ENCODE measurements around the gene EHBP1L1. TPM values are rescaled to one million over a fixed set of nuclear protein-coding genes. Genes with fewer than 3 reads are reported as not detected.

Gene EHBP1L1
- total RNA-seq, 1 donor from 2014 or later: 4.7 TPM

DNA sequence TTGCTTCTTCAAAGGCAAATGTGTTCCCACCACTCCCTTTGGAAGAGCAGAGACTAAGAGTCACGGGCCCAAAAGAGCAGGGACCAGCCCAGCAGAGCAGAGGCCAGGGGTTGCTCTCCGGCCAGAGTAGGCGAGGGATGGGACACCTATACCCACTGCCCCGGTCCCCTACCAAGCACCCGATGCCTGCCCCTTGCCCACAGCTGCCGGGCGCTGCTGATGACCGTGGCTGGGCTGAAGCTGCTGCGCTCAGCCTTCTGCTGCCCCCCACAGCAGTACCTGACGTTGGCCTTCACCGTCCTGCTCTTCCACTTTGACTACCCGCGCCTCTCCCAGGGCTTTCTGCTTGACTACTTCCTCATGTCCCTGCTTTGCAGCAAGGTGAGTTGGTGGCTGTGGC is 51.3 kb downstream of the EHBP1L1 start:
- Mint-ChIP-seq H3K4me1 (ENCODE audit: unreplicated experiment) (no peaks in the 10 kb centered on the region), H3K36me3 (ENCODE audit: low read depth, unreplicated experiment) (peaks cover 22% of the 10 kb centered on the region), H3K9me3 (ENCODE audit: unreplicated experiment) (no peaks in the 10 kb centered on the region), H3K27me3 (ENCODE audit: unreplicated experiment) (peaks cover 12% of the 10 kb centered on the region), H3K27ac (ENCODE audit: unreplicated experiment) (no peak overlapping the region), H3K4me3 (ENCODE audit: unreplicated experiment) (no peak overlapping the region)
- no peak for DNase-seq (ENCODE audit: low spot score)
- TF ChIP-seq, protein P1, sequence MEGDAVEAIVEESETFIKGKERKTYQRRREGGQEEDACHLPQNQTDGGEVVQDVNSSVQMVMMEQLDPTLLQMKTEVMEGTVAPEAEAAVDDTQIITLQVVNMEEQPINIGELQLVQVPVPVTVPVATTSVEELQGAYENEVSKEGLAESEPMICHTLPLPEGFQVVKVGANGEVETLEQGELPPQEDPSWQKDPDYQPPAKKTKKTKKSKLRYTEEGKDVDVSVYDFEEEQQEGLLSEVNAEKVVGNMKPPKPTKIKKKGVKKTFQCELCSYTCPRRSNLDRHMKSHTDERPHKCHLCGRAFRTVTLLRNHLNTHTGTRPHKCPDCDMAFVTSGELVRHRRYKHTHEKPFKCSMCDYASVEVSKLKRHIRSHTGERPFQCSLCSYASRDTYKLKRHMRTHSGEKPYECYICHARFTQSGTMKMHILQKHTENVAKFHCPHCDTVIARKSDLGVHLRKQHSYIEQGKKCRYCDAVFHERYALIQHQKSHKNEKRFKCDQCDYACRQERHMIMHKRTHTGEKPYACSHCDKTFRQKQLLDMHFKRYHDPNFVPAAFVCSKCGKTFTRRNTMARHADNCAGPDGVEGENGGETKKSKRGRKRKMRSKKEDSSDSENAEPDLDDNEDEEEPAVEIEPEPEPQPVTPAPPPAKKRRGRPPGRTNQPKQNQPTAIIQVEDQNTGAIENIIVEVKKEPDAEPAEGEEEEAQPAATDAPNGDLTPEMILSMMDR (IDR thresholded peaks at IDR 0.05; ENCODE audit: unreplicated experiment): no peak

DNA sequence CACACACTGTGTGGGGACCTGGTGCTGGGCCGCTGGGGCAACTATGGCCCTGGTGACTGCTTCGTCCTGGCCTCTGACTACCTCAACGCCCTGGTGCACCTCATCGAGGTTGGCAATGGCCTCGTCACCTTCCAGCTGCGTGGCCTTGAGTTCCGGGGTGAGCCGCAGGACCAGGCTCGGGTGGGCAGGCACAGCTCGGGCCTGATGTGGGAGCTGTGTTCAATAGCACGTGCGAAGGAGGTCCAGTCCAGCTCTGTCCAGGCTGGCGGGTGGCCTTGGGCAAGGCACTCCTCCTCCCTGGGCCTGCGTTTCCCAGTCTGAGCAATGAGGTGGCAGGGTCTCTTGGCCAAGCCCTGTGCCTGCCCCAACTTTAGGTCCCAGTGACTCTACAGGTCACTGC is 53.7 kb downstream of the EHBP1L1 start:
- Mint-ChIP-seq H3K9me3 (ENCODE audit: unreplicated experiment) (no peaks in the 10 kb centered on the region), H3K4me1 (ENCODE audit: unreplicated experiment) (peaks cover 6% of the 10 kb centered on the region), H3K4me3 (ENCODE audit: unreplicated experiment) (no peak overlapping the region), H3K27me3 (ENCODE audit: unreplicated experiment) (peaks cover 5% of the 10 kb centered on the region), H3K36me3 (ENCODE audit: low read depth, unreplicated experiment) (peaks cover 24% of the 10 kb centered on the region), H3K27ac (ENCODE audit: unreplicated experiment) (no peak overlapping the region)
- TF ChIP-seq, protein P1 (IDR thresholded peaks at IDR 0.05; ENCODE audit: unreplicated experiment): no peak
- DNase-seq (ENCODE audit: low spot score): no peak

DNA sequence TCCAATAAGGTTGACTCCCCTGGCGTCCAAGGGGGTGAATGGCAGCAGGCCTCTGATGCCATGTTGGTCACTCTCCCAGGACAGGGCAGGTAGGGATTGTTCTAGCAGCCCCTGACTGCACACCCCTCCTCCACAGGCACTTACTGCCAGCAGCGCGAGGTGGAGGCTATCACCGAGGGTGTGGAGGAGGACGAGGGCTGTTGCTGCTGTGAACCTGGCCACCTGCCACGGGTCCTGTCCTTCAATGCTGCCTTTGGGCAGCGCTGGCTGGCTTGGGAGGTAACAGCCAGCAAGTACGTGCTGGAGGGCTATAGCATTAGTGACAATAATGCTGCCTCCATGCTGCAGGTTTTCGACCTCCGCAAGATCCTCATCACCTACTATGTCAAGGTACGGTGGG is 54.4 kb downstream of the EHBP1L1 start:
- Mint-ChIP-seq H3K27ac (ENCODE audit: unreplicated experiment) (no peak overlapping the region), H3K36me3 (ENCODE audit: low read depth, unreplicated experiment) (peaks cover 24% of the 10 kb centered on the region), H3K9me3 (ENCODE audit: unreplicated experiment) (no peaks in the 10 kb centered on the region), H3K4me1 (ENCODE audit: unreplicated experiment) (peaks cover 6% of the 10 kb centered on the region), H3K27me3 (ENCODE audit: unreplicated experiment) (peaks cover 5% of the 10 kb centered on the region), H3K4me3 (ENCODE audit: unreplicated experiment) (no peak overlapping the region)
- DNase-seq (ENCODE audit: low spot score): no peak
- TF ChIP-seq, protein P1 (IDR thresholded peaks at IDR 0.05; ENCODE audit: unreplicated experiment): no peak

DNA sequence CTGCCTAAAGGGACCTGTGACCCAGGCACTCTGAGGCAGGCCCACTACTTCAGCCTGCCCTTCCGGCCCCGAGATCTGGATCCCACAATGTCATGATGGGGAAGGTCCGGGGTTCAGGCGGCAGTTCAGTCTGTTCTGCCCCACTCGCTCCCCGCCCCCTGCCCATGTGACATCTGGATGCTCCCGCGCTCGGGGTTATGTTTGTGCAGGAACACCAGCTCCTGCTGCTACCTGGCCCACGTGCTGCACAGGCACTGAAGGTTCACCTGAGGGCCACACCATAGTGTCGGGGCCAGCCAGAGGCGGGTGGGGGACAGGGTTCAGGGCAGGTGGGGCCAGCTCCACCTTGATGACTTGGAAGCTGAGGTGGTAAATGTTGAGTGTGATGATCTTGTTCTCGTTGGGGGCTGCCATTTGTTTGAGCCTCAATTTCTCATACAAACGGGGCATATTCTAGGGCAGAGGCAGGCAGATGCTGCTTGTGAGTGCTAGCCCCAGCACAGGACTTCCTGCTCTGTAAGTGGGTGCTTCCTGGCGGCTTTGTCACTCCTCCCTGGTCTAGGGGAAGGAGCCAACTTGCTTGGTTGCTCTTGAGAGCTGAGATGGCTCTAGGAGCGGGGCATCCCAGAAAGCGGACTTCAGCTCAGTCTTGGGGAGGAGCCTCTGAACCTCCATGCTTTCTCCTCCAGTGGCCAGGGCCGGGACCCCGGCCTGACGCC is 57.7 kb downstream of the EHBP1L1 start:
- TF ChIP-seq, protein P1 (IDR thresholded peaks at IDR 0.05; ENCODE audit: unreplicated experiment): no peak
- peaks cover 23% of the 10 kb centered on the region for H3K36me3 Mint-ChIP-seq (ENCODE audit: low read depth, unreplicated experiment)
- H3K9me3 Mint-ChIP-seq (ENCODE audit: unreplicated experiment): no peaks in the 10 kb centered on the region
- peaks cover 16% of the 10 kb centered on the region for H3K4me1 Mint-ChIP-seq (ENCODE audit: unreplicated experiment)
- H3K4me3 Mint-ChIP-seq (ENCODE audit: unreplicated experiment): peak overlapping the region; percentile 79
- peaks cover 3% of the 10 kb centered on the region for H3K27me3 Mint-ChIP-seq (ENCODE audit: unreplicated experiment)
- H3K27ac Mint-ChIP-seq (ENCODE audit: unreplicated experiment): no peak overlapping the region
- no peak for DNase-seq (ENCODE audit: low spot score)

DNA sequence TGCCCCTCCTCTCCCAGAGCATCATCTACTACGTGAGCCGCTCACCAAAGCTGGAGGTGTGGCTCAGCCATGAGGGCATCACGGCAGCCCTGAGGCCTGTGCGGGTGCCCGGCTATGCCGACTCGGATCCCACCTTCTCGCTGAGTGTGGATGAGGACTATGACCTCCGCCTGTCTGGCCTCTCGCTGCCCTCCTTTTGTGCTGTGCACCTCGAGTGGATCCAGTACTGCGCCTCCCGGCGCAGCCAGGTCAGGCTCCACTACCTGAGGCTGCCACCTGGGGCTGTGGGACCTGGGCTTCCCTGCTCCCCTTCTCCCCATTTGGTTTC is 58.2 kb downstream of the EHBP1L1 start:
- H3K9me3 Mint-ChIP-seq (ENCODE audit: unreplicated experiment): no peaks in the 10 kb centered on the region
- TF ChIP-seq, protein P1 (IDR thresholded peaks at IDR 0.05; ENCODE audit: unreplicated experiment): no peak
- H3K27me3 Mint-ChIP-seq (ENCODE audit: unreplicated experiment): peaks cover 7% of the 10 kb centered on the region
- H3K4me1 Mint-ChIP-seq (ENCODE audit: unreplicated experiment): peaks cover 21% of the 10 kb centered on the region
- no peak overlapping the region for H3K4me3 Mint-ChIP-seq (ENCODE audit: unreplicated experiment)
- DNase-seq (ENCODE audit: low spot score): no peak
- H3K36me3 Mint-ChIP-seq (ENCODE audit: low read depth, unreplicated experiment): peaks cover 22% of the 10 kb centered on the region
- H3K27ac Mint-ChIP-seq (ENCODE audit: unreplicated experiment): no peak overlapping the region

Data from endothelial cell (in vitro differentiated cells).